Measurements from ENCODE around the gene ATOH8.

The ATOH8 gene

GRCh38 chr2:85788603-85789002 is 34.8 kb downstream of the ATOH8 start:
- DNase-seq = no peak

GRCh38 chr2:85789271-85789670 is 35.5 kb downstream of the ATOH8 start:
- DNase-seq = no peak

- no peak for DNase-seq
Observed at GRCh38 chr2:85790032-85790431, 36.2 kb downstream of the ATOH8 start.

- no peak for DNase-seq
Observed at GRCh38 chr2:85790499-85791188, 36.9 kb downstream of the ATOH8 start.

- no peak for DNase-seq
Observed at GRCh38 chr2:85791704-85792565, 38.1 kb downstream of the ATOH8 start.

- no peak for DNase-seq
Observed at GRCh38 chr2:85792783-85793441, 39.1 kb downstream of the ATOH8 start.

- DNase-seq = no peak
Observed at GRCh38 chr2:85793584-85793983, 39.8 kb downstream of the ATOH8 start.

- DNase-seq = no peak
Observed at GRCh38 chr2:85794038-85794441, 40.2 kb downstream of the ATOH8 start.

GRCh38 chr2:85794491-85795121 is 40.8 kb downstream of the ATOH8 start:
- DNase-seq = no peak

GRCh38 chr2:85795331-85796045 is 41.7 kb downstream of the ATOH8 start:
- no peak for DNase-seq

- DNase-seq = no peak
Observed at GRCh38 chr2:85796046-85796340, 42.2 kb downstream of the ATOH8 start.

- no peak for DNase-seq
Observed at GRCh38 chr2:85796341-85797262, 42.8 kb downstream of the ATOH8 start.

GRCh38 chr2:85797263-85797660 is 43.5 kb downstream of the ATOH8 start:
- no peak for DNase-seq

GRCh38 chr2:85797921-85798320 is 44.1 kb downstream of the ATOH8 start:
- DNase-seq = no peak

- DNase-seq = no peak
Observed at GRCh38 chr2:85799215-85799956, 45.6 kb downstream of the ATOH8 start.

GRCh38 chr2:85800586-85800985 is 46.8 kb downstream of the ATOH8 start:
- no peak for DNase-seq

GRCh38 chr2:85801871-85802270 is 48.1 kb downstream of the ATOH8 start:
- DNase-seq = no peak

- DNase-seq = no peak
Observed at GRCh38 chr2:85802354-85803103, 48.7 kb downstream of the ATOH8 start.

- no peak for DNase-seq
Observed at GRCh38 chr2:85803704-85804425, 50.1 kb downstream of the ATOH8 start.

Data from CD4-positive, alpha-beta T cell treated with Interleukin-21 for 1 hour (primary cell).